GM18505 (cell line): ENCODE data around the gene TEAD1.

ENCODE experiments used
- ATAC-seq: cut with Tn5 transposase; IDR thresholded peaks from one replicate; pipeline ENCODE4 v1.9.1; 2021; ENCODE audit not compliant: unreplicated experiment
- POLR2A ChIP-seq: IDR thresholded peaks from 4 replicates; pipeline ENCODE4 v1.6.1; 2011; ENCODE audit warnings: borderline replicate concordance; ENCODE audit not compliant: insufficient read depth, insufficient read length; ENCODE audit errors: extremely low read depth

Gene TEAD1

DNA sequence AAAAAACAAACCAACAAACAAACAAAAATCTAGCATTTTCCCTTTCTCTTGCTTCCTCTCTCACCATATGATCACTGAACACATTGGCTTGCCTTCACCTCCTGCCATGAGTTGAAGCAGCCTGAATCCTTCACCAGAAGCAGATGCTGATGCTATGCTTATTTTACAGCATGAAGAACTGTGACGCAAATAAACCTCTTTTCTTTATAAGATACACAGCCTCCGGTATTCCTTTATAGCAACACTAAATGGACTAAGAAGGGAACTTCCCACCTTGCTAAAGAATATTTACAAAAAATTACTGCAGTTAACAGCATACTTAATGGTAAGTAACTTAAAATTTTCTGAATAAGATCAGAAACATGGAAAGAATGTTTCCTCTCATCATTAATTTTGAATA lies 27.7 kb upstream of the TEAD1 start:
- ATAC-seq, result no peak
- TF ChIP-seq POLR2A, result no peak

DNA sequence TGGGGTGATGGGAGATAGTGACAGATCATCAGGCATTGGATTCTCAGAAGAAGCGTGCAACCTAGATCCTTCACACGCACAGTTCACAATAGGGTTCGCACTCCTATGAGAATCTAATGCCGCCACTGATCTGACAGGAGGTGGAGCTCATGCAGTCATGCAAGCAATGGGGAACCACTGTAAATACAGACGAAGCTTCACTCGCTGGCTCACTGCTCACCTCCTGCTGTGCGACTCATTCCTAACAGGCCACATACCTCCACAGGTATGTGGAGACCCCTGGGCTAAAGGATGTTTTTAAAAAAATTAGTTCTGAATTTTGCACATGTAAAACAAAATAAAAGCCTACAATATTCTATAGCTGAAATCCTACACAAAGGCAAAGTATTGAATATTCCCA lies 20.5 kb upstream of the TEAD1 start:
- no peak for TF ChIP-seq POLR2A
- ATAC-seq, result no peak

DNA sequence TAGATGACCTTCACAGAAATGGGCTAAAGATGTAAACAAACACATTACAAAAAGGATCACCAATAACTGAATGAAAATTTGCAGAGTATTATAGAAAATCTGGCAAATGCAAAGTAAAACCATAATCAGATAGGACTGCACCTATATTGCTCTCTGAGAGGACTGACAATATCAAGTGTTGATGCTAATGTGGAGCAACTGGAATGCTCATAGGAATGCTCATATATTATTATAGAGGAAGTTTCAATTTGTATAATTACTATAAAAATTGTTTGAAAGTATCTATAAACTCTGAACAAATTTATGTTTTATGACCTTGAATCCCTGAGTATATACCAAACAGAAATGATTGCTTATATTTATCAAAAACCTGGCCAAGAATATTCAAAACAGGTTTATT lies 18.4 kb upstream of the TEAD1 start:
- ATAC-seq, result no peak
- no peak for TF ChIP-seq POLR2A

DNA sequence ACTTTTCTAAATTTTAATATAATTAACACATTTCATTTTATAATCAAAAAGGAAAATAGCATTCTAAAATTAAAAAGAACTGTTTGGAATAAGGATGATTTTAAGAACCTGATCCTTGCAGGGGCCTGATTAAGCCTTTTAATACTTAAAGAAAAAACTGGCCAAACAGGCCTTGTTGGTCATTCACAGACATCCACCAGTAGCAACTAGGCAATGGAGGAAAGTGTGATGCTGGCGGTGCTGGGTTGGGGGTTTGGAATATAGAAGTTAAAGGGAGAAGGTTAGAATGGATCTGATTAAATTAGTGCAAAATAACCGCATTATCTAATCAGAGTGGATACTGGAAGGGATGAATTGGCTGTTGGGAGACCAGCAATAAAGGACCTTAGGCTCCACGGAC lies 16.9 kb upstream of the TEAD1 start:
- no peak for TF ChIP-seq POLR2A
- no peak for ATAC-seq

DNA sequence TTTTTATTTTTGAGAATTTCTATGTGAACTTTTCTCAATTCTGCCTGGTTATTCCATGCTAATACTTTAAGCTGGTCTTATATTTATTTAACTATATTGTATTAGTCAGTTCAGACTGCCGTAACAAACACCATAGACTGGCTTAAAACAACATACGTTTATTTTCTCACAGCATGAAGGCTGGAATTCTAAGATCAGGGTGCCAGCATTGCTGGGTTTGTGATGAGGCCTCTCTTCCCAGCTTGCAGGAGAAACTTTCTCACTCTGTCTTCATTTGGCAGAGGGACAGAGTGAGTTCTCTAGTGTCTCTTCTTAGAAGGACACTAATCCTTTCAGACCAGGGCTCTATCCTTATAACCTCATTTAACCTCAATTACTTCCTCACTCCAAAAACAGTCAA lies 16.2 kb upstream of the TEAD1 start:
- no peak for ATAC-seq
- no peak for TF ChIP-seq POLR2A

DNA sequence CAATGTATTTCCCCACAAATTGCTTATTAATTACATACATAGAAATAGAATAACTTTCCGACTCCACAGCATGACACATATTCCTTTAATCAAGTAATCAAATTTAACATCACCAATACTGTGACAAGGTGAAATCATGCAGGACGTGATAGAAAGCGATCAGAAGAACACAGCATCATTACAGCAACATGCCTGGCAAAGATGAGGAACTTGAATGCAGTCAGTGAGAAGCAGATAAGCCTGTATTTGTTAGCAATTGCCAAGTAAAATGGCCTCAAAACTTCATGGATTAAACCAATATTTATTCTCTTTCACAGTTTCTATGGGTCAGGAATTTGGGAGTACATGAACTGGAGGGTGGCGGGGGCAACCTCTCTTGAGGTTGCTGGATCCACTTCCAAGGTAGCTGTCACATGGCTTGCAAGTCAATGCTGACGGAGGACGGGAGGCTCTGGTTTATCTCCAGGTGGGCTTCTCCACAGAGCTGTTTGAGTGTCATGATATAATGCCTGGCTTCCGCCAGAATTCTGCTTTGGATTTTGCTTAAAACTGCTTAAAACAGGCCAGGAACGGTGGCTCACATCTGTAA lies 12.0 kb upstream of the TEAD1 start:
- no peak for TF ChIP-seq POLR2A
- ATAC-seq, result no peak

DNA sequence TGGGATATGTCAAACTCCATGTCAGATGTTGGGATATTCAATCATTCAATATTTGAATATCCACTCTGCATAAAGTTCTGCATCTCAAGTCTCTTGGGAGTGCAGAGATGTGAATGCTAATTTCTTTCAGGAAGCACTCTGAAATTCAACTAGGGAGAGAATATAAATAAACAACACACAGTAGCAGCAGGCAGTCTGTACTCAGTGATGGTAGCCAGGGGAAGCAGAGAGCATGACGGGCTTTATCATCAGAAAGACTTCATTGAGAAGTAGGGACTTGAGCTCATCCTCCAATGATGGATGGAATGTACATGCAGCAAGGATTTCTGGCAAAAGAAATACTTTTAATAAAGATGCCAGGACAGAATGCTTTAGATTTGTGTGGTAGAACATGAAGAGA lies 9.8 kb upstream of the TEAD1 start:
- no peak for ATAC-seq
- no peak for TF ChIP-seq POLR2A

DNA sequence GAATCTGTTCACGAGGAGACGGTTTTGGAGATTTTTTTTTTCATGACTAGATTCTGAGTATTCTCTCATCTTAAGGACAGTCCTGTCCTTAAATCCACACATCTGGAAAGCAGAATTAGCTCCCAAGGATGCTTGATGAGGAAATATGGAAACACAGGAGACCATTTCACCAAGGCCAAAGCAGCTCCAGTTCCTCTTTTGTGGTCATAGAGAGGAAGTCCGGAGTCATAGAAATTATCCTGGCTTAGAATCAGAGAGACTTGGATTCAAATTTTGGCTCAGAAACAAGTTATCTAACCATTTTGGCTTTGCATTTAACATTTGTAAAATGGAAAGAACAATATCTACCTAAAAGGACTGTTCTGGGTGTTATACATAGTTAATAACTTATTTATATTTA lies 7.3 kb upstream of the TEAD1 start:
- ATAC-seq, result no peak
- no peak for TF ChIP-seq POLR2A

DNA sequence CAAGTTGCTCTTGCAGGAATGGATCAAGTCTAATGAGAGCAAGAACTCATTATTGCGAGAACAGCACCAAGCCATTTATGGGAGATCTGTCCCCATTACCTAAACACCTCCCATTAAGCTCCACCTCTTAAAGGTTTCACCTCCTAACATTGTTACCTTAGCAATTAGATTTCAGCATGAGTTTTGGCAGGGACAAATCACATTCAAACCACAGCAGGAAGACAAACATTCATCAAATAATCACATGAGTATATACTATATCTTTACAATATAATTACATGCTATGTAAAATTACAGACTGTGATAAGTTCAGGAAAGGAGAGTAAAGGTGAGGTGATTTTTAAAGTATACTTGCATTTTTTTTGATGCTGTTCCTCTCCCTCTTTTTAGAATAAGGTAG lies 6.6 kb upstream of the TEAD1 start:
- TF ChIP-seq POLR2A, result no peak
- no peak for ATAC-seq

DNA sequence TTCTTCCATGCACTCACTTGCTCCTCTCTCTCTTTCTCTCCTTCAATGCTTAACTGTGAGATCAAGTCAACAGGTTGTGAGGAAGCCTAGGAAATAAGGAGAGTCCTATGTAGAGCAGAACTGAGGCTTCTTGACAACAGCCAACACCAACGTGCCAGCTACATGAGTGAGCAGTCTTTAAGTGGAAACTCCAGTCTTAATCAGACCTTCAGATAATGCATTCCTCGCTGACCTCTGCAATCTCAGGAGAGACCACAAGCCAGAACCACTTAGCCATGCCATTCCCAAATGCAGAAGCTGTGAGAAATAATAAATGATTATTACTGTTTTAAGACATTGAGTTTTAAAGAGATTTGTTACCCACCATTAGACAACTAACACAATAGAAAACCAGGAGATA lies 6.1 kb upstream of the TEAD1 start:
- no peak for TF ChIP-seq POLR2A
- ATAC-seq, result no peak

DNA sequence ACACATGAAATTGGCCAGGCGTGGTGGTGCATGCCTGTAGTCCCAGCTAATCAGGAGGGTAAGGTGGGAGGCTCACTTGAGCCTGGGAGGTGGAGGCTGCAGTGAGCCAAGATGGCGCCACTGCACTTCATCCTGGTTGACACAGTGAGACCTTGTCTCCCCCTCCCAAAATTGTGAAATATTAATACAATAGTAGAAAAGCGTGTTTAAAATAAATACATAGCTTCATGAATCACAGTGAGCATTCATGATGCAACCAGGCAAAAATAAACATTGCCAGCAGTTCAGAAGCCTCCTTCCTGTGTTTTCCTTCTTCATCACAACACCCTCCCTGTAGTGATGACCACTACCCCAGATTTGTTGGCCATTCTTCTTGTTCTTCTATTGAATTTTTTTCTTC lies 4.3 kb upstream of the TEAD1 start:
- ATAC-seq, result no peak
- TF ChIP-seq POLR2A, result no peak

DNA sequence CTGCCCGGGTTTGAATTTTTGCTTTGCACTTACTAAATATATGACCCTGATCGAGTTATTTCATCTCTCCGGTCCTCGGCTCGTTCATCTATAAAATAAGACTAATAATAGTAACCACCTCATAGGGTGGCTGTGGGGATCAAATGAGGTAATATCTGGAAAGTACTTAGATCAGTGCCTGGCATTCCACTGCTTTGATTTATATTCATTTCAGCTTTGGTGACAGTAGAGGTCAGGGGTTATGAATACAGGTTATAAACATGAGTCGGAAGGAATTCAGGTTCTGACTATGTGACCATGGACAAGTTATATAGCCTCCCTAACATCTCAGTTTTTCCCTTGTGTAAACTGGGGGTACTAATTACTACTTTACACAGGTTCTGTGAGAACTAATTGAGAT lies 2.9 kb upstream of the TEAD1 start:
- ATAC-seq, result no peak
- no peak for TF ChIP-seq POLR2A

DNA sequence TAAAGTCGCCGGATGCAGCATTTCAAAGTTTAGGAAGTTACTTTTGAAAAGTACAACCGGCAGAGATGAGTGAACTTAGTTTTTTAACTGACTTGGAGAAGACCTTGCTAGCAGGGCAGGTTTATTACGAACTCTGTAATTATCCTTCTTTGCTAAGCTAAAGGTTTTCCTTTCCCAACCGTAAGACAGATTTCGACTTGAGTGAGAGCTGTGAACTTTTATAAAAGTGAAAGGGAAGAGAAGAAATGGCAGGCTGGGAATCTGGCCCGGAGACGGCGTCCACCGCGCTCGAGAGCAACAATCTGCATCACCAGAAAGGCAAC lies 659 bp upstream of the TEAD1 start:
- ATAC-seq, result no peak
- no peak for TF ChIP-seq POLR2A

DNA sequence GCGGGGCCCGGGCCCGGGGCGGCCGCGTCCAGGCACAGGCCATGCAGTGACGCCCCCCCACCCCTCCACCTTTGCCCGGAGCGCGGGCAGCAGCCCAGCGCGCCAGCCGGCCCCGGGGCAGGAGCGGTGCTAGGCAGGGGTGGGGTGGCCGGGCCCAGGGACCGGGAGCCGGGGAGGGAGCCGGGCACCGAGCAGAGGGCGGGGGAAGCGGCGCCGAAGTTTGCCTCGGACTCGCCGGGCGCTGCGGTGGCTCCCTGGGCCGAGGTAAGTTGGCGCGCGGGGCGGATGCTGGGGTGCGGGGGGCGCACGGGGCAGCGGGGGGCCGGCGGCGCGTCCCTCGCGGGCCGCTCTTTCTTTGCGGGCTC lies 332 bp downstream of the TEAD1 start:
- no peak for TF ChIP-seq POLR2A
- peak; percentile 39 for ATAC-seq

DNA sequence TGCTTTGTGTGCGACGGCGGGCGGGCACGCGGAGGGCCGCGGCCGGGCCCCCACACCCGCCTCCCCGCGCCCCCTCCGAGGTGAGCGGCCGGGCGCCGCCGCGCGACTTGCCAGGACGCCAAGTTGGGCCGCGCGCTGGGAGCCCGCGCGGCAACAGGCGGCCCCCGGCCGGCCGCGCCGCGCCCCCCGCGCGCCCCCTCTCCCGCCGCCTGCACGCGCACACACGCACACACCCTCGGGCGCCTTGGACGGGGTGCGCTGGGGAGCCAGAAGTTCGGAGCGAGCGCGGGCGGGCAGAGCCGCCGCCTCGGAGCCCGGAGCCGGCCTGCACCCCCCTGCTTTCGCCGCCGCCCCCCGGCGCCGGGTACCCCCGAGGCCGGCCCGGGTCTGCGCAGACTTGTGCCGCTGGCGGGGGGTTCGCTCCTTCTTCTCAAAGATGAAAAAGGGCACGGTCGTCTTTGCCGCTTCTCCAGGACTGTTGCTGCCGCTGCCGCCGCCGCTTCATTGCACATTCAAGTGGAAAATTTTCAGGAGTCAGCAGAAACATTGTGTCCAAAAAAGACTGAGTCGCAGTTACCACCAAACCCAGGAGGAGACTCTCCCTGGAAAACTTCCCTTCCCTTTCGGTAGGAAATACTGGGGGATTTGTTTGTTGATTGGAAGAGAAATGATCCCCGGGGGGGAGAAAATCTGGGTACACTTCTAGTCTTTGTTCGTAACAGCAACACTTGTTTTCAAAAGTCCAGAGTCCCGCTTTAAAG lies 895 bp downstream of the TEAD1 start:
- TF ChIP-seq POLR2A, result no peak
- ATAC-seq, result peak; percentile 7

DNA sequence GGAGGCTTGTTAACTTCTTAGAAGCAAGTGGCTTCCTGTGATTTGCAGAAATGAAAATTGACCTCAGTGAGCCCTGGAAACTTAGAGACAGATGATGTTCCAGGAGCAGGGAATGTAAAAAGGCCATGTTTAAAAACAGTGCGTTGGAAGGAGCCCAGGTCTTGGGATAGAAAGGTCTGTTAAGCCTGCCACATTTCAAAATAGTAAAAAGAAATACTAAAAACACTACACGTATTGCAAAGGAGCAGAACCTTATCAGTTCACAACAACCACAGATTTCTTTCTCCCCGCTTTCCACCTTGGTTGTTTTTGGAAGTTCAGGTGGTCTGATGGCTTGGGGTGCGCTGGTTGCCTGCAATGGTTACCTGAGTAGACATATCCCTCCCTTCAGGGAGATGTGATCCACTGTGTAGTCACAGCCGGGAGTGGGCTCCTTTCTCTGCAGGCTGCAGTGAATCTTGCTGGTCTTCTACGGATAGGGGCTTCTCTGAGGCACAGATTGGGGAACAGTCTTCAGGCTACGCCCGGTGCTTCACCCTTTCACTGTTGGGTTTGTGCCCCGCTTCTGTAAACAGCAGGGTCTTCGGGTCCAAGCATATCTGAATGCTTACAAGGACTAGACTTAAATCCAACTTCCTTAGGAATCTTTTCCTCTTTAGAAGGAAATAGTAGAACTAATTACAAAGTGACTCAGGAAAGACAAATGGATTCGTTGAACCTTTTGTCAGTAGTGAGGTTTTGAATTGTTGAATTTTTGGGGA lies 1.9 kb downstream of the TEAD1 start:
- no peak for ATAC-seq
- TF ChIP-seq POLR2A, result no peak
